Measurements from ENCODE around the gene CEP85L. TPM values are rescaled to one million over a fixed set of nuclear protein-coding genes. Genes with fewer than 3 reads are reported as not detected.

Gene CEP85L
- total and polyA plus RNA-seq, 2 donors (not counting 1 experiment from before 2014, with no cell fraction given) = 7.3 to 22.0 TPM

DNA sequence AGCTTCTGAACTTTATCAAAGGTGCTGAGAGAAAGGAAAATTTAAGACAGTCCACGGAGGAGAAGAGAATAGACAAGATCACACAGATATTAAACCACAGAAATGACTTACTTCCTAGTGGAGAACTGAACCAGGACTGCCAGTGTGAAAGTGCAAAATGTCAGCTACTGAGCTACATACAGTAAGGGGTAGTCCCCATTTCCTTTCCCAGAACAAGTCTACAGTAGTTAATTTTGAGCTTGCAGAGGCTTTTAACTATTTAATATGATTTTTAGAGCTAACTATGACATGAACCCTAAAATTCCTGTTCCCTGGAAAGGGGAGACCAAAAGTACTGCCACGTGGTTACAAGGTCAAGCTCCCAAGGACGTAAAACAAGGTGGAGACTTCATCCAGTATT lies 45.1 kb downstream of the CEP85L start:
- Histone ChIP-seq H4K20me1 (ENCODE audit: control insufficient read depth, extremely low read depth, insufficient read depth, low read length) (no peaks in the 10 kb centered on the region), H3K9me3 (ENCODE audit: control insufficient read depth, insufficient read depth, low read depth, low read length) (no peaks in the 10 kb centered on the region), H3K27ac (ENCODE audit: insufficient read depth, low read length) (no peak overlapping the region), H3K27me3 (ENCODE audit: control insufficient read depth, insufficient read depth, low read length) (no peaks in the 10 kb centered on the region), H3K4me1 (ENCODE audit: control insufficient read depth, extremely low read depth, insufficient read depth, low read length) (no peaks in the 10 kb centered on the region), H3K79me2 (ENCODE audit: control insufficient read depth, insufficient read depth, low read length) (peaks cover 23% of the 10 kb centered on the region), H3K9ac (ENCODE audit: insufficient read depth, low read length) (no peak overlapping the region), H2AFZ (ENCODE audit: low read length) (no peak overlapping the region), H3K4me3 (replicated peaks in 1 of 4; ENCODE audit: control extremely low read depth in 1 of 4, insufficient read depth in 1 of 4, low read depth in 3 of 4, low read length in 4 of 4) (no peak overlapping the region), H3K4me2 (ENCODE audit: extremely low read depth, insufficient read depth, low read length) (no peak overlapping the region), H3K36me3 (ENCODE audit: control insufficient read depth, insufficient read depth, low read length) (no peaks in the 10 kb centered on the region)
- TF ChIP-seq, protein P1, sequence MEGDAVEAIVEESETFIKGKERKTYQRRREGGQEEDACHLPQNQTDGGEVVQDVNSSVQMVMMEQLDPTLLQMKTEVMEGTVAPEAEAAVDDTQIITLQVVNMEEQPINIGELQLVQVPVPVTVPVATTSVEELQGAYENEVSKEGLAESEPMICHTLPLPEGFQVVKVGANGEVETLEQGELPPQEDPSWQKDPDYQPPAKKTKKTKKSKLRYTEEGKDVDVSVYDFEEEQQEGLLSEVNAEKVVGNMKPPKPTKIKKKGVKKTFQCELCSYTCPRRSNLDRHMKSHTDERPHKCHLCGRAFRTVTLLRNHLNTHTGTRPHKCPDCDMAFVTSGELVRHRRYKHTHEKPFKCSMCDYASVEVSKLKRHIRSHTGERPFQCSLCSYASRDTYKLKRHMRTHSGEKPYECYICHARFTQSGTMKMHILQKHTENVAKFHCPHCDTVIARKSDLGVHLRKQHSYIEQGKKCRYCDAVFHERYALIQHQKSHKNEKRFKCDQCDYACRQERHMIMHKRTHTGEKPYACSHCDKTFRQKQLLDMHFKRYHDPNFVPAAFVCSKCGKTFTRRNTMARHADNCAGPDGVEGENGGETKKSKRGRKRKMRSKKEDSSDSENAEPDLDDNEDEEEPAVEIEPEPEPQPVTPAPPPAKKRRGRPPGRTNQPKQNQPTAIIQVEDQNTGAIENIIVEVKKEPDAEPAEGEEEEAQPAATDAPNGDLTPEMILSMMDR (conservative IDR thresholded peaks at IDR 0.05 in 1 of 2, IDR thresholded peaks at IDR 0.05 in 1 of 2; ENCODE audit: low read depth in 1 of 2, low read length in 2 of 2) = no peak
- TF ChIP-seq EZH2 (IDR thresholded peaks at IDR 0.05; ENCODE audit: low read length, missing control alignments) = no peak
- DNase-seq (ENCODE audit: low read depth in 2 of 2) = no peak

DNA sequence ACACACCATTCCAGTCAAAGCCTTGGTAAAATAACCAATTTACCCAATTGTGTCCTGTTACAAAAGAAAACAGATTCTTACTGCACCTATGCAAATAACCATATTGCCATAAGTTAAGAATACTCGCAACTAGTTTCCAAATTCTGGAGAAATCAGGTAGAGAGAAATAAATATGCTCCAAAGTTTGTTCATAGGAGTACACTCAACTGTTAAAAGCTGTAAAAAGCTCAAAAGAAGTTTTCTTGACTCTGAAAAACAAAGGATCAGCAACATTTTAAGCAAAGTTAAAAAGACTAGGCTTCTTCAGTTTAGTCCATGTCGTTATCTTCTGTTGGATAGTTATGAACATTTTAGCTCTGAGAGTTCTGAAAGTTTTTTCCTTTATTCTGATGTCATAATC lies 48.0 kb downstream of the CEP85L start:
- Histone ChIP-seq H3K9ac (ENCODE audit: insufficient read depth, low read length) (no peak overlapping the region), H3K4me3 (replicated peaks in 1 of 4; ENCODE audit: control extremely low read depth in 1 of 4, insufficient read depth in 1 of 4, low read depth in 3 of 4, low read length in 4 of 4) (no peak overlapping the region), H3K9me3 (ENCODE audit: control insufficient read depth, insufficient read depth, low read depth, low read length) (no peaks in the 10 kb centered on the region), H3K27me3 (ENCODE audit: control insufficient read depth, insufficient read depth, low read length) (no peaks in the 10 kb centered on the region), H2AFZ (ENCODE audit: low read length) (no peak overlapping the region), H3K4me1 (ENCODE audit: control insufficient read depth, extremely low read depth, insufficient read depth, low read length) (no peaks in the 10 kb centered on the region), H3K27ac (ENCODE audit: insufficient read depth, low read length) (no peak overlapping the region), H3K4me2 (ENCODE audit: extremely low read depth, insufficient read depth, low read length) (no peak overlapping the region), H4K20me1 (ENCODE audit: control insufficient read depth, extremely low read depth, insufficient read depth, low read length) (no peaks in the 10 kb centered on the region), H3K79me2 (ENCODE audit: control insufficient read depth, insufficient read depth, low read length) (peaks cover 10% of the 10 kb centered on the region), H3K36me3 (ENCODE audit: control insufficient read depth, insufficient read depth, low read length) (no peaks in the 10 kb centered on the region)
- DNase-seq (ENCODE audit: low read depth in 2 of 2) = no peak
- no peak for TF ChIP-seq EZH2 (IDR thresholded peaks at IDR 0.05; ENCODE audit: low read length, missing control alignments)
- TF ChIP-seq, protein P1 (conservative IDR thresholded peaks at IDR 0.05 in 1 of 2, IDR thresholded peaks at IDR 0.05 in 1 of 2; ENCODE audit: low read depth in 1 of 2, low read length in 2 of 2) = no peak

DNA sequence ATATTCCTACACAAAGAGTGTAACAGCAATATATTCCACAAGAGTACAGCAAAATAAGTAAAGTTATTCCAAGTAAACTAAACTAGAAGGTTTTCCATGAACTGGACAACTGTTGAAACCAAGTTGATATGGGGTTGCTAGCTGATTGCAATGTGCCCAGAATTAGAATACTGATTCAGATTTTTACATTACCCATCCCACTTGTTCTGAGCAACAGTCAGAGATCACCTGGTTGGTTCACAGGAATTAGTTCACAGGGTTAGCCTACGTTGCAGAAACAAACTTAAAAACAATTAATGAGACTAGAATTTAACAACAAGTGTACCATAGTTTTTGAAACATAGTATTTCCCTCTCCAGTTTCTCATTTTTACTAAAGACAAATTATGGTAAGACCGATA lies 49.1 kb downstream of the CEP85L start:
- no peaks in the 10 kb centered on the region for H3K9me3 ChIP-seq (ENCODE audit: control insufficient read depth, insufficient read depth, low read depth, low read length)
- H3K27me3 ChIP-seq (ENCODE audit: control insufficient read depth, insufficient read depth, low read length) = no peaks in the 10 kb centered on the region
- no peak for TF ChIP-seq EZH2 (IDR thresholded peaks at IDR 0.05; ENCODE audit: low read length, missing control alignments)
- TF ChIP-seq, protein P1 (conservative IDR thresholded peaks at IDR 0.05 in 1 of 2, IDR thresholded peaks at IDR 0.05 in 1 of 2; ENCODE audit: low read depth in 1 of 2, low read length in 2 of 2) = no peak
- no peaks in the 10 kb centered on the region for H3K36me3 ChIP-seq (ENCODE audit: control insufficient read depth, insufficient read depth, low read length)
- no peak for DNase-seq (ENCODE audit: low read depth in 2 of 2)
- no peak overlapping the region for H3K9ac ChIP-seq (ENCODE audit: insufficient read depth, low read length)
- H3K79me2 ChIP-seq (ENCODE audit: control insufficient read depth, insufficient read depth, low read length) = peaks cover 7% of the 10 kb centered on the region
- no peak overlapping the region for H3K4me3 ChIP-seq (replicated peaks in 1 of 4; ENCODE audit: control extremely low read depth in 1 of 4, insufficient read depth in 1 of 4, low read depth in 3 of 4, low read length in 4 of 4)
- H3K27ac ChIP-seq (ENCODE audit: insufficient read depth, low read length) = no peak overlapping the region
- H2AFZ ChIP-seq (ENCODE audit: low read length) = no peak overlapping the region
- no peaks in the 10 kb centered on the region for H3K4me1 ChIP-seq (ENCODE audit: control insufficient read depth, extremely low read depth, insufficient read depth, low read length)
- H4K20me1 ChIP-seq (ENCODE audit: control insufficient read depth, extremely low read depth, insufficient read depth, low read length) = no peaks in the 10 kb centered on the region
- H3K4me2 ChIP-seq (ENCODE audit: extremely low read depth, insufficient read depth, low read length) = no peak overlapping the region

All from fibroblast of lung (primary cell).